SK-N-MC (cell line): ENCODE results near the gene RTL3.

Experiments used
- EZH2 ChIP-seq: fragments of 200-600 bp; sonication (generic); IDR thresholded peaks from one replicate; pipeline ENCODE4 v1.6.1; 2017; ENCODE audit warnings: antibody characterized with exemption
- FOXP2 ChIP-seq: optimal IDR thresholded peaks from 2 replicates; pipeline ENCODE3; 2011; ENCODE audit warnings: mild to moderate bottlenecking, moderate library complexity; ENCODE audit not compliant: insufficient read depth; ENCODE audit errors: extremely low read length, control extremely low read depth
- POLR2AphosphoS5 ChIP-seq: IDR thresholded peaks from 2 replicates; pipeline ENCODE4 v1.6.1; 2012; ENCODE audit warnings: mild to moderate bottlenecking, low read depth, low read length, borderline replicate concordance

- TF ChIP-seq POLR2AphosphoS5 (no peak), EZH2 (no peak), FOXP2 (no peak)
Measured at GRCh38 chrX:78619834-78620233, 39.3 kb downstream of the RTL3 start.
